GM18873 (cell line): ENCODE results near the gene ARHGAP42.

ENCODE experiments used
- ATAC-seq: cut with Tn5 transposase; IDR thresholded peaks from one replicate; pipeline ENCODE4 v1.9.1; 2021; ENCODE audit warnings: mild to moderate bottlenecking, moderate library complexity, moderate number of reproducible peaks; ENCODE audit not compliant: unreplicated experiment, low FRiP score

Gene ARHGAP42

DNA sequence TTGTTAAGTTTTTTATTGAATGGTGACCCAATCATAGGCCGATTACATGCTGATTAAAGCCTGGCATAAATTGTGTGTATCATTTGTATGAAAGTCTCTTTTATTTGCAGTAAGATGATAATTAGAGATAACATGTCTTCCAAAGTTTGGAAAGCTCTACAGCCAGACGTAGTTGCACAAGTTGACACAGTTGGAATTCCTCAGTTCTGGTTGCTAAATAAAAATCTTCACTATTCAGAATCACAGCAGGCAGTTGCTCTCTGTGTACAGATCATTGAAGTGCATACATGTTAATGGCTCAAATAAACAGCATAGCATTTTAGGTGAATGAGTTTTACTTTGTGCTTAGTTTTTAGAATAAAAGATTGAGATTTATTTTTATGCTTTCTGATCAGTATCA, 69.5 kb downstream of the ARHGAP42 start:
- no peak for ATAC-seq

DNA sequence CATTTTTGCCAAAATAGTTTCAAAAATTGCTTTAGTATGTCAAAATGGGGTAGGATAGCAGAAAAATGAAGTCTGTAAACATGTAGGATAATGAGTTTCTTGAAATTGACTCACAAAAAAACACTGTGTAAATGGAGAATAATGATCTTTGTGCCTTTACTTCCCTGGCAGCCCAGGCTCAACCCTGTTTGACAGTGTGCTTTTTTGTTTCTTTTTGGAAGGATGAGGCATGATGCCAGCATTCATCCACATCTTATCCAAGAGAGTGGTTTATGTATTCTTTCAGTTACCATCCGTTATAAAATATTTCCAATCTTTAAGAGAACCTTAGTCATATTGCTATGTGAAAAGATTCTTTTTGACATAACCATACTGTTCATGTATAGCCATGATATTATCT, 70.6 kb downstream of the ARHGAP42 start:
- ATAC-seq, result no peak

GRCh38 chr11:100759106-100759505, 72.0 kb downstream of the ARHGAP42 start:
- ATAC-seq, result no peak

GRCh38 chr11:100759856-100760255, 72.8 kb downstream of the ARHGAP42 start:
- no peak for ATAC-seq

GRCh38 chr11:100760744-100761143, 73.7 kb downstream of the ARHGAP42 start:
- ATAC-seq, result no peak

- ATAC-seq, result no peak
Measured at GRCh38 chr11:100761841-100762240, 74.8 kb downstream of the ARHGAP42 start.

DNA sequence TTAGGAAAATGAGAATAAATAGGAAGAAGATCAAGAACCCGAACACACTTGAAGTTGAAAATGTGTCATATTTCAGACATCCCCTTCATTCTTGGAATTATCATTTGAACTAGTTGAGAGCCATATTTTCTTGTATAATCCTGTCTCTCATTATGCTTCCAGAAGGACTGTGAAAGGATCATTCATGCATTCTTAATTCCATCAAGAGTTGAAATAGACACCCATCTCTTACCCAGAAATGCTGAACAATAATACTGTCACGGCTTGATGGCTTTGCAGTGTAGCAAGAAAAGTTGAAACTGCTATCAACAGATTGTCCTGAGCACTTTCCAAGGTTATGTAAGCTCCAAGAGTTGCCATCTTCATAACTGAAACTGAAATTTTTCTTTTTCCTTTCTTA, 79.7 kb downstream of the ARHGAP42 start:
- ATAC-seq, result no peak

DNA sequence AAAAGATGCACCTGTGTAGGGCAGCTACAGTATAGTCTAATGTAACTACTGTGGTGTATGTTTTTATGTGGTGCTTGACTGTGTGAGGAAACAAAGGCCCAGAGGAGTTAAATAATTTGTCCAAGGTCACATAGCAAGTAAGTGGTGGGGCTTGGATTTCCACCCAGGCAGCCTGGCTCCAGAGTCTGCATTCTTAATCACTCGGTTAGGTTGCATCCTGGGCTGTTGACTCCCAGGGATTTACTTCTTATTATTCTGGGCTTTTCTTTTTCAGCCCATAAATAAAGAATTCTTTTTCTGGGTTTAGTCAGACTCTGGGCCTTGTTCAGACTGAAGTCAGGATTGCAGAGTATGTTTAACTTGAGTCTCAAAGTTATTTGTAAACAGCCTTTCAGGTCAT, 82.1 kb downstream of the ARHGAP42 start:
- no peak for ATAC-seq

- ATAC-seq, result no peak
Measured at GRCh38 chr11:100769617-100770016, 82.5 kb downstream of the ARHGAP42 start.

- no peak for ATAC-seq
Measured at GRCh38 chr11:100774132-100774531, 87.0 kb downstream of the ARHGAP42 start.

DNA sequence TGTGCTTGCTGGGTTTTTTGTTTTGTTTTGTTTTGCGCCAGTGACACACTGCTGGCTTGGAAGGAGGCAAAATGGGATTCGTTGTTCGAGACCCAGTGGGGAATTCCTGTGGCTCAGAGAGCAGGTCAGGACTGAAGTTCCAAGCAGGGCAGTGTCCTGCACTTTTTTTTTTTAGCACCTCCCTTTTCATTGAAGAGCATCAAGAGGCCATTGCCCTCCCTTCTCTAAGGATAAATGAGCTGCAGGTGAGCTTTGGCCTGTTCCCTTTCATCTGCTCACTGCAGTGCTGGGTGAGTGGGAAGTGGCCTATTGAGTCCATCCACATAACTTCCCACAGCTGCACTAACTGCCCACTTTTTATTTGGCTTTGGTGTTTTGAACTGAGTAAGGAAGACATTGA, 87.8 kb downstream of the ARHGAP42 start:
- ATAC-seq, result no peak

DNA sequence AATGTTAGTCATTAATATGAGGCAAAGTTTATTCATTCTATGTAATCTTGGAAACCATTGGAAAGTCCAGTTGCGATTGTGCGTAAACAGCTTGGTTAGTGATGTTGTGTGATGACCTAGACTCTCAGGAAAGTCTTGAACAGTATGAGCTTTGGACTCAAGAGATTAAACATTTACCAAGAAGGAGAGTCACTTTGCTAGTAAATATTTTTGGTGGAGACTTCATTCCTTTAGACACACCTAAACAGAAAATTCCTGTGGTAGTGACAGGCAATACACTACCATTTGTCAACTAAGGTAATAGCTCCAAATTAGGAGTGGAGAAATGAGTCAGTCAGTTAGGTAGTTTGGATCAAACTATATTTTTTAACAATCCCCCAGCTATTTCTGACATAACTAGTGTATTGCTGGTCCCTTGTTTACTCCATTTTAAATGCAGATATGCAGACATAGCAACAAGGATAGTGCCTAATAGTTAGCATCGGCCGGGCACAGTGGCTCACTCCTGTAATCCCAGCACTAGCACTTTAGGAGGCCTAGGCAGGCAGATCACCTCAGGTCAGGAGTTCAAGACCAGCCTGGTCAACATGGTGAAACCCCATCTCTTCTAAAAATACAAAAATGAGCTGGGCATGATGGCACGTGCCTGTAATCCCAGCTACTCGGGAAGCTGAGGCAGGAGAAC, 89.3 kb downstream of the ARHGAP42 start:
- no peak for ATAC-seq

GRCh38 chr11:100777103-100777502, 90.0 kb downstream of the ARHGAP42 start:
- ATAC-seq, result no peak

GRCh38 chr11:100777736-100778135, 90.6 kb downstream of the ARHGAP42 start:
- no peak for ATAC-seq

DNA sequence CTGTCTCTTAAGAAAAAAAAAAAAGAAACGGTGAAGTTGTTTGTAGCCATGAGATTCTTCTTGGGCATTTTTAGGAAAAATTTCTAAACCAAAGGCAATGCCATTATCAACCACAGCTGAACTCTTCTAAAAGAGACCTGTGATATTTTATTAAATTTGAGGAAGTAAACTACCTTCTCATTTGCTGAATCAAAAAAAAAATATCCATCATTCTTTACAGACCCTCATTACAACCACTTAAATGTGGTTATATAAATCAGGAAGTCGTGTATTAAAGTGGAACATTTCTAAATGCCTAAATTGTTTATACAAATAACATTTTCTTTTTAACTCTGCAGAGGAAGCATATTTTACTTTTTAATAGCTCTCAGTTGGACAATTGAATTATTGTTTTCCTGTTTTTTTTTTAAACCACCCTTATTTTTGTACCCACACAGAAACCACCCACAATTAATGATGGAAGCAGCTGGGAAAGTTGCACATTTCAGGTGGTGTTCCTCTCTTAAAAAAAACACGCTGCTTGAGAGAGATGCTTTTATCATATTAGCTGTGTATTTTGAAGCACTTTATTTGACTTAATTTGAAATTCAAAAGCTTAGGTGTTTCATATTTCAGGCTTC, 91.2 kb downstream of the ARHGAP42 start:
- ATAC-seq, result no peak

DNA sequence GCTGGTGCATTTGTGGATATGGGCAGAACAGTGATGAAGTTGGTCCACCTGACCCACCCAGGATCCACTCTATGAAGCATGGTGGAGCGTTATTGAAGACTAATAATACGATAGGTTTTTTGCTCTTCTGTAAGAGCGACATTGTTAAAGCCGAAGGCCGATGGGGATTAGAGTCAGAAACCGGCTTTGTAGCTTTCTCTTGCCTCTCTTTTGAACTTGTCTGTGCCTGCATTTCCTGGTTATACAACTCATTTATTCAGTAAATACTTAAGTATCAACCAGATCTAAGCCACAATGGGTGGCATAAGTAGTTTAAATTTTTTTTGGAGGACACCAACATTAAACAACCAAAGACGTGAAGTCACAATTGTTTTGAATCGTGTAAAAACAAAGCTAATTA, 93.4 kb downstream of the ARHGAP42 start:
- ATAC-seq, result no peak

DNA sequence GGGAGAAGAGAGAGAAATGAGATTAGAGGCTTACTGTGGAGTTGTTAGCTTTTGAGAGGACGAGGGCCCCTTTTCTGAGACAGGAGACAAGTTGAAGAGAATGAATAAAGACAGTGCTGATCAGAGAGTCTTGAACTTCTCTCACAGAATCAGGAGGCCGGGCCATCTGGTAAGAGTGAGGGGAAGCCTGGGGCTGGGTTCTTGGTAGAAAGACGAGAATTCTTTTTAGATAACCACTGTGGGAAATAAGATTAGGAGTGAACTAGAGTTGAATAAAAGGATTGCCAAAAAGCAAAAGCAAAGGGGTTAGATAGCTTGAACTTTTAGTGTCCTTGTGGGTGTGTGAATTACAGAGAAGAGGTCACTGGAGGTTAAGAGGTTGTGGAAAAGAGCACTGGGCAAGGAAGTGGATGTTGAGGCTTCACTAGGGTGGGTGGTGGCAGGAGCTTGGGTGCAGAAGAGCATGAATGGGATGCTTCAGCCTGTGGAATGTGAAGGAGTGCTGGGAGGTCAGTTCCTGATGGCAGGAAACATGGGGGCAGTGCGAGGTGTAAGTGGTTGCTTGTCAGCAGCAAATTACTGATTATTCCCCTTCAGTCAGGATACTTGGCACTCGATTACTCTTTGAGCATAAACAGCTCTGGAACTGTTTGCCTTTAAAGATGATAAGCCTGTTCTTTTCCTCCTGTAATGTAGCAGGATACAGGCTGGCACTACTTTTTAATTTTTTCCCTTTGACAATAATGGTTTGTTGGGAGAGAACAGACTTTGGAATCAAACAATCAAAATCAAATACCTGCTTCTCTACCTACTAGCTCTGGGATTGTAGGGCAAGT, 98.3 kb downstream of the ARHGAP42 start:
- ATAC-seq, result no peak

GRCh38 chr11:100788561-100789295, 101.6 kb downstream of the ARHGAP42 start:
- no peak for ATAC-seq

DNA sequence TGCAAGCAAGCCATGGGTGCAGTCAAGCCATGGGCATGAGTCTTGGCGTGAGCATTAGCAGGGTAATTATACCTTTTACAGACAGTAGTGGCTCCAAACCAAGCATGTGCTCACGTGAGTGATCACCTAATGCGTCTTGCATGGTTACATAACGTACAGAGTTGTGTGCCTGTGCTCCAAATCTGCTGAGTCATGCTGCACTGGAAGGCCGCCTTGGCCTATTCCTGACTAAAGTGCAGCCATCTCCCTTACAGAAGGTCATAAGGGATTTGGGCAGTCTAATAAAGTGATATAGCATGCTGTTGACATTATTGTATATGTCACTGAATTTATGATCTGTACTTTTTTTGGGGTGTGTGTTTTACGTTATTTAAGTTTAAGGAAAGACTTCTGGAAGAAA, 102.4 kb downstream of the ARHGAP42 start:
- no peak for ATAC-seq

DNA sequence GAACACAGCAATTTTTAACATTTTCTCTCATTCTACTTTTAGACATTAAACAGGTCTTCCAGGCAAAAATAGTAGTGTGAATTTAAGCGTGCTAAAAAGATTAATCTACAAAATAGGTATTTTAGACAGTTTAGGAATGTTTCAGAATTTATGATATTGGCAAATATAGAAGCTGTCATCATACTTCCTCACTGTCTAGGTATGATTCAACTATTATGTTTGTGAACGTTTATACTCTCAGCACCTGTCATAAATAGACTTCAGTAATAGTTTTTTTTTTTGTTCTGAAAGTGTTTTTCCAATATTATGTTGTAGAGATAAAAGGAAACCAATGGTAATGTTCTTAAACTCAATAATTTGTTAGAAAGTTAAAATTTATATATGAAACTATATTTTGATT, 103.0 kb downstream of the ARHGAP42 start:
- ATAC-seq, result no peak

GRCh38 chr11:100791103-100791502, 104.0 kb downstream of the ARHGAP42 start:
- no peak for ATAC-seq
